ENCODE measurements around the gene FLNB. TPM values are rescaled to one million over a fixed set of nuclear protein-coding genes. Genes with fewer than 3 reads are reported as not detected.

FLNB gene
- total and polyA plus RNA-seq, 2 of the 13 experiments (the other 11 are each of a cell fraction or from before 2014, with no cell fraction given): 106 to 130 TPM

DNA sequence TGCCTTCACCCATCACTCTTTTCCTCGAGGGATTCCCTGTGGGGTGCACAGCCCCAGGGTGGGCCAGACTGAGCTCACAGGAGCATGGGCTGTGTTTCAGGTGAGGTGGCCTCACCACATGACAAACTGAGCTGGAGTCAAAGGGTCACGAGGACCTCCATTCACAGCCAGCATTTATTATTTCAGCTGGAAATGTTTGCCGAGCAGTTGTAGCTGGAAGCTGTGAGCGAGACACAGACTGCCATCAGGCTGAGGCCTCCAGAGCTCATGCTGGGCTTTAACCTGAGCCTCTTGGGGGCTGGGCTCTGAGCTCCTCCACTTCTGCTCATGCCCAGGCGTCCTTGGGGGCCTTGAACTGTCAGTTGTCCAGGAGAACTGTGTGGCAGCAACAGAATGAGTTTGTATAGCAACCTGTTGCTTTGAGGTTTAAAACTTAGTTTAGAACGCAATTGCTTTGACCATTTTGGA is 57.5 kb downstream of the FLNB start (continued):
- TF ChIP-seq THRA (CRISPR knock-in tag; IDR thresholded peaks at IDR 0.05; ENCODE audit: borderline replicate concordance): 0 out of 2 replicates have a peak, but pooled peaks have one; percentile 49
- no peak for TF ChIP-seq RBM39 (IDR thresholded peaks at IDR 0.05; ENCODE audit: low read depth, low read length, poor library complexity, severe bottlenecking)
- TF ChIP-seq KAT8 (CRISPR knock-in tag; IDR thresholded peaks at IDR 0.05): no peak
- no peak for TF ChIP-seq ZNF619 (CRISPR knock-in tag; IDR thresholded peaks at IDR 0.05)
- no peak for TF ChIP-seq LCORL (IDR thresholded peaks at IDR 0.05)
- TF ChIP-seq LCORL (CRISPR knock-in tag; IDR thresholded peaks at IDR 0.05): no peak
- TF ChIP-seq, protein P1, sequence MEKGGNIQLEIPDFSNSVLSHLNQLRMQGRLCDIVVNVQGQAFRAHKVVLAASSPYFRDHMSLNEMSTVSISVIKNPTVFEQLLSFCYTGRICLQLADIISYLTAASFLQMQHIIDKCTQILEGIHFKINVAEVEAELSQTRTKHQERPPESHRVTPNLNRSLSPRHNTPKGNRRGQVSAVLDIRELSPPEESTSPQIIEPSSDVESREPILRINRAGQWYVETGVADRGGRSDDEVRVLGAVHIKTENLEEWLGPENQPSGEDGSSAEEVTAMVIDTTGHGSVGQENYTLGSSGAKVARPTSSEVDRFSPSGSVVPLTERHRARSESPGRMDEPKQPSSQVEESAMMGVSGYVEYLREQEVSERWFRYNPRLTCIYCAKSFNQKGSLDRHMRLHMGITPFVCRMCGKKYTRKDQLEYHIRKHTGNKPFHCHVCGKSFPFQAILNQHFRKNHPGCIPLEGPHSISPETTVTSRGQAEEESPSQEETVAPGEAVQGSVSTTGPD (CRISPR knock-in tag; IDR thresholded peaks at IDR 0.05): no peak
- no peak for TF ChIP-seq ZNF382 (CRISPR knock-in tag; IDR thresholded peaks at IDR 0.05; ENCODE audit: borderline replicate concordance)
- no peak for TF ChIP-seq ZNF781 (CRISPR knock-in tag; IDR thresholded peaks at IDR 0.05; ENCODE audit: borderline replicate concordance, not compliant biosample characterization)
- TF ChIP-seq, protein P2, sequence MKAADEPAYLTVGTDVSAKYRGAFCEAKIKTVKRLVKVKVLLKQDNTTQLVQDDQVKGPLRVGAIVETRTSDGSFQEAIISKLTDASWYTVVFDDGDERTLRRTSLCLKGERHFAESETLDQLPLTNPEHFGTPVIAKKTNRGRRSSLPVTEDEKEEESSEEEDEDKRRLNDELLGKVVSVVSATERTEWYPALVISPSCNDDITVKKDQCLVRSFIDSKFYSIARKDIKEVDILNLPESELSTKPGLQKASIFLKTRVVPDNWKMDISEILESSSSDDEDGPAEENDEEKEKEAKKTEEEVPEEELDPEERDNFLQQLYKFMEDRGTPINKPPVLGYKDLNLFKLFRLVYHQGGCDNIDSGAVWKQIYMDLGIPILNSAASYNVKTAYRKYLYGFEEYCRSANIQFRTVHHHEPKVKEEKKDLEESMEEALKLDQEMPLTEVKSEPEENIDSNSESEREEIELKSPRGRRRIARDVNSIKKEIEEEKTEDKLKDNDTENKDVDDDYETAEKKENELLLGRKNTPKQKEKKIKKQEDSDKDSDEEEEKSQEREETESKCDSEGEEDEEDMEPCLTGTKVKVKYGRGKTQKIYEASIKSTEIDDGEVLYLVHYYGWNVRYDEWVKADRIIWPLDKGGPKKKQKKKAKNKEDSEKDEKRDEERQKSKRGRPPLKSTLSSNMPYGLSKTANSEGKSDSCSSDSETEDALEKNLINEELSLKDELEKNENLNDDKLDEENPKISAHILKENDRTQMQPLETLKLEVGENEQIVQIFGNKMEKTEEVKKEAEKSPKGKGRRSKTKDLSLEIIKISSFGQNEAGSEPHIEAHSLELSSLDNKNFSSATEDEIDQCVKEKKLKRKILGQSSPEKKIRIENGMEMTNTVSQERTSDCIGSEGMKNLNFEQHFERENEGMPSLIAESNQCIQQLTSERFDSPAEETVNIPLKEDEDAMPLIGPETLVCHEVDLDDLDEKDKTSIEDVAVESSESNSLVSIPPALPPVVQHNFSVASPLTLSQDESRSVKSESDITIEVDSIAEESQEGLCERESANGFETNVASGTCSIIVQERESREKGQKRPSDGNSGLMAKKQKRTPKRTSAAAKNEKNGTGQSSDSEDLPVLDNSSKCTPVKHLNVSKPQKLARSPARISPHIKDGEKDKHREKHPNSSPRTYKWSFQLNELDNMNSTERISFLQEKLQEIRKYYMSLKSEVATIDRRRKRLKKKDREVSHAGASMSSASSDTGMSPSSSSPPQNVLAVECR (CRISPR knock-in tag; IDR thresholded peaks at IDR 0.05; ENCODE audit: borderline replicate concordance): peak; percentile 61; the same call in 1 of the 2 replicates
- TF ChIP-seq HOXA3 (CRISPR knock-in tag; IDR thresholded peaks at IDR 0.05): peak; percentile 66; the same call in 1 of the 2 replicates
- TF ChIP-seq FOSL2 (CRISPR knock-in tag; IDR thresholded peaks at IDR 0.05): 0 out of 2 replicates have a peak, but pooled peaks have one; percentile 11
- TF ChIP-seq YEATS4 (CRISPR knock-in tag; IDR thresholded peaks at IDR 0.05; ENCODE audit: borderline replicate concordance): no peak
- TF ChIP-seq ZNF260 (CRISPR knock-in tag; IDR thresholded peaks at IDR 0.05; ENCODE audit: borderline replicate concordance, low read depth): no peak
- TF ChIP-seq ARNT2 (CRISPR knock-in tag; IDR thresholded peaks at IDR 0.05; ENCODE audit: low read depth): 0 out of 2 replicates have a peak, but pooled peaks have one; percentile 40
- TF ChIP-seq ZNF253 (CRISPR knock-in tag; IDR thresholded peaks at IDR 0.05; ENCODE audit: borderline replicate concordance): no peak
- TF ChIP-seq ZNF724P (CRISPR knock-in tag; IDR thresholded peaks at IDR 0.05; ENCODE audit: borderline replicate concordance): no peak
- TF ChIP-seq ZBTB46 (CRISPR knock-in tag; IDR thresholded peaks at IDR 0.05; ENCODE audit: borderline replicate concordance): 0 out of 2 replicates have a peak, but pooled peaks have one; percentile 24
- peak; percentile 60; the same call in 1 of the 2 replicates for TF ChIP-seq NR2C2 (CRISPR knock-in tag; IDR thresholded peaks at IDR 0.05; ENCODE audit: borderline replicate concordance)
